ENCODE results near the gene UGT2B7.

- no peak for TF ChIP-seq CTCF (IDR thresholded peaks at IDR 0.05)
- TF ChIP-seq REST (IDR thresholded peaks at IDR 0.05; ENCODE audit: insufficient read depth in 1 of 2, low read depth in 2 of 2, low read length in 1 of 2): no peak
Observed at GRCh38 chr4:69095301-69095731, 958 bp upstream of the UGT2B7 start.
